ENCODE data around the gene FGF11. TPM values are rescaled to one million over a fixed set of nuclear protein-coding genes. Genes with fewer than 3 reads are reported as not detected.

Gene FGF11
- total and polyA plus RNA-seq, 2 of the 4 experiments (the other 2 are of a cell fraction): 0.18 to 1.1 TPM

DNA sequence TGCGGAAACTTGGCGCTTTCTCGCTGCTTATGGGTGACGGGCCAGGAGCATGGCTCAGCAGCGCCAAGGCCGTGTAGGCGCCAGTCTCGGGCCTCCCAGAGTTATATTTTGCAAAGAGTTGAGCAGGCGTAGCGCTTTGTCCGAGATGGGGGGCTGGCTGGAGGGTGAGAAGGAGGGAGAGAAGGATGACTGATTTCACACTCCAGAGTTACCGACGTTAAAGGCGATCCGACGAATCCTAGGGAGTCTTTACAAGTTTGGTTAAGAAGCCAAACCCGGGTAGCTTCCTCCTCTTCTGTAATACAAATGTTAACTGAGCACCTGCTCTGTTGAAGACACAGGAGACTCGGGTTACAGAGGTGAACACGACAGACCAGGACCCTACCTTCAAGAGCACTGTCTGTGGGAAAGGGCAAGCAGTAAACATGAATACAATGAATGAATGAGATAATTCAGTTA is 45.6 kb downstream of the FGF11 start (continued):
- TF ChIP-seq, protein P1, sequence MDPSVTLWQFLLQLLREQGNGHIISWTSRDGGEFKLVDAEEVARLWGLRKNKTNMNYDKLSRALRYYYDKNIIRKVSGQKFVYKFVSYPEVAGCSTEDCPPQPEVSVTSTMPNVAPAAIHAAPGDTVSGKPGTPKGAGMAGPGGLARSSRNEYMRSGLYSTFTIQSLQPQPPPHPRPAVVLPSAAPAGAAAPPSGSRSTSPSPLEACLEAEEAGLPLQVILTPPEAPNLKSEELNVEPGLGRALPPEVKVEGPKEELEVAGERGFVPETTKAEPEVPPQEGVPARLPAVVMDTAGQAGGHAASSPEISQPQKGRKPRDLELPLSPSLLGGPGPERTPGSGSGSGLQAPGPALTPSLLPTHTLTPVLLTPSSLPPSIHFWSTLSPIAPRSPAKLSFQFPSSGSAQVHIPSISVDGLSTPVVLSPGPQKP (IDR thresholded peaks at IDR 0.05; ENCODE audit: borderline replicate concordance, low read depth, low read length): no peak
- TF ChIP-seq RFX5 (IDR thresholded peaks at IDR 0.05; ENCODE audit: low read depth, low read length): no peak

DNA sequence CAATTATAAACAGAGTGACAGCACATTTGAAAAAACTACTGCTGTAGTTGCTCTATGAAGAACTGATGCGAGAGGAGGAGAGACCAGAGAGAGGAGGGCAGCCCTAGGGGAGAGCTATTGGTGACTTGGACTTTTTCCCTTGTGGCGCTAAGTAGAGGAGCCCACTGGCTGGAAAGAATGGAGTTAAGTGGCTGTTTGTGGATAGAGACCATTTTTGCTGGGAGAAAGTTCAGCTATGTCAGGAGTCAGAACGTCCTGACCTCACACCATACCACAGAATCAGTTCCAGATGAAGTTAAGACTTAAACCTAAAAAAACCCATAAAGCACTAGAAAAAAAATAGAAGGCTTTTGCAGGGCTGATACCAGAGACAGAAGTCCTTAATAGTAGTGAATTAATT is 46.9 kb downstream of the FGF11 start:
- Histone ChIP-seq H3K4me2 (ENCODE audit: low read depth, low read length) (peak overlapping the region; percentile 95), H3K36me3 (ENCODE audit: control insufficient read depth, insufficient read depth, low read length) (peaks cover 5% of the 10 kb centered on the region), H4K20me1 (ENCODE audit: insufficient read depth, low read length) (peaks cover 60% of the 10 kb centered on the region), H3K79me1 (ENCODE audit: low read depth in 1 of 2, low read length in 2 of 2) (peaks cover 0 to 64% of the 10 kb centered on the region in 2 experiments; a peak in 2 of 4 replicates), H3K27ac (ENCODE audit: insufficient read depth, low read length) (peak overlapping the region; percentile 16; the same call in 1 of the 2 replicates), H2AK9ac (replicated peaks; ENCODE audit: low read depth, low read length, poor library complexity) (no peak overlapping the region), H2AFZ (replicated peaks; ENCODE audit: low read length, poor library complexity) (no peak overlapping the region), H4K8ac (ENCODE audit: low read depth in 2 of 2, low read length in 2 of 2) (no peak overlapping the region), H3K9ac (ENCODE audit: low read depth, low read length) (peak overlapping the region; percentile 24; the same call in 1 of the 2 replicates), H3K4me1 (ENCODE audit: control insufficient read depth, insufficient read depth, low read length) (peaks cover 11% of the 10 kb centered on the region), H3K56ac (ENCODE audit: extremely low read depth, insufficient read depth, low read length) (no peak overlapping the region), H2BK120ac (ENCODE audit: low read depth, low read length) (no peak overlapping the region), H3K4ac (ENCODE audit: low read depth, low read length) (no peak overlapping the region), H3K14ac (replicated peaks; ENCODE audit: low read depth, low read length) (peak overlapping the region; percentile 5; the same call in 1 of the 2 replicates), H4K91ac (ENCODE audit: insufficient read depth, low read depth, low read length) (no peak overlapping the region), H3K4me3 (ENCODE audit: insufficient read depth, low read depth, low read length) (peak overlapping the region; percentile 17), H2BK15ac (ENCODE audit: low read depth, low read length) (no peak overlapping the region), H2AK5ac (ENCODE audit: low read depth, low read length) (no peak overlapping the region), H3K9me1 (ENCODE audit: insufficient read depth, low read length) (peaks cover 6% of the 10 kb centered on the region; the same call in 1 of the 2 replicates), H2BK20ac (ENCODE audit: low read depth, low read length) (no peak overlapping the region), H3K23ac (ENCODE audit: low read depth, low read length) (0 out of 2 replicates have a peak overlapping the region, but pooled peaks have one; percentile 10), H3K18ac (ENCODE audit: low read depth, low read length) (no peak overlapping the region), H2BK5ac (ENCODE audit: low read depth, low read length, poor library complexity, severe bottlenecking) (no peak overlapping the region), H4K5ac (ENCODE audit: low read depth, low read length) (no peak overlapping the region), H3K9me3 (ENCODE audit: control insufficient read depth, insufficient read depth, low read length) (no peaks in the 10 kb centered on the region), H3K27me3 (ENCODE audit: control insufficient read depth, insufficient read depth, low read length) (no peaks in the 10 kb centered on the region)
- intact Hi-C loops (cut with micrococcal nuclease): no loop called here
- in situ Hi-C loops (cut with MboI; ENCODE audit: low sequenced_read_pairs): no loop called here
- DNase-seq (peak; percentile 50), ATAC-seq (ENCODE audit: low read depth) (no peak)
- dilution Hi-C loops (cut with HindIII; ENCODE audit: low sequenced_read_pairs, unreplicated experiment): no loop called here
- POLR2A ChIA-PET (ENCODE audit: unreplicated experiment): no interaction called here
- 20% methylated on average over 1 of the region's 3 CpGs; no CpG with 5 or more reads in 1 of the 2 experiments for WGBS, 2 experiments (ENCODE audit: extremely low coverage in 2 of 2, insufficient read length in 1 of 2)
- CTCF ChIA-PET: interaction anchor here (0.7 to 1.2 kb wide), 2 partner anchors 10 to 49 kb away, joined by 3 read pairs; no protein-coding TSS in a partner anchor
- no TSS peak for BruUV-seq (replicated peaks)
- TF ChIP-seq CHD1 (IDR thresholded peaks at IDR 0.05; ENCODE audit: low read depth, low read length): no peak
- TF ChIP-seq SMC3 (IDR thresholded peaks at IDR 0.05; ENCODE audit: low read depth, low read length): no peak
- TF ChIP-seq, protein P2, sequence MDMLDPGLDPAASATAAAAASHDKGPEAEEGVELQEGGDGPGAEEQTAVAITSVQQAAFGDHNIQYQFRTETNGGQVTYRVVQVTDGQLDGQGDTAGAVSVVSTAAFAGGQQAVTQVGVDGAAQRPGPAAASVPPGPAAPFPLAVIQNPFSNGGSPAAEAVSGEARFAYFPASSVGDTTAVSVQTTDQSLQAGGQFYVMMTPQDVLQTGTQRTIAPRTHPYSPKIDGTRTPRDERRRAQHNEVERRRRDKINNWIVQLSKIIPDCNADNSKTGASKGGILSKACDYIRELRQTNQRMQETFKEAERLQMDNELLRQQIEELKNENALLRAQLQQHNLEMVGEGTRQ (IDR thresholded peaks at IDR 0.05; ENCODE audit: low read depth, low read length): no peak
- no peak for TF ChIP-seq MAFK (IDR thresholded peaks at IDR 0.05; ENCODE audit: low read depth, low read length)
- TF ChIP-seq, protein P3, sequence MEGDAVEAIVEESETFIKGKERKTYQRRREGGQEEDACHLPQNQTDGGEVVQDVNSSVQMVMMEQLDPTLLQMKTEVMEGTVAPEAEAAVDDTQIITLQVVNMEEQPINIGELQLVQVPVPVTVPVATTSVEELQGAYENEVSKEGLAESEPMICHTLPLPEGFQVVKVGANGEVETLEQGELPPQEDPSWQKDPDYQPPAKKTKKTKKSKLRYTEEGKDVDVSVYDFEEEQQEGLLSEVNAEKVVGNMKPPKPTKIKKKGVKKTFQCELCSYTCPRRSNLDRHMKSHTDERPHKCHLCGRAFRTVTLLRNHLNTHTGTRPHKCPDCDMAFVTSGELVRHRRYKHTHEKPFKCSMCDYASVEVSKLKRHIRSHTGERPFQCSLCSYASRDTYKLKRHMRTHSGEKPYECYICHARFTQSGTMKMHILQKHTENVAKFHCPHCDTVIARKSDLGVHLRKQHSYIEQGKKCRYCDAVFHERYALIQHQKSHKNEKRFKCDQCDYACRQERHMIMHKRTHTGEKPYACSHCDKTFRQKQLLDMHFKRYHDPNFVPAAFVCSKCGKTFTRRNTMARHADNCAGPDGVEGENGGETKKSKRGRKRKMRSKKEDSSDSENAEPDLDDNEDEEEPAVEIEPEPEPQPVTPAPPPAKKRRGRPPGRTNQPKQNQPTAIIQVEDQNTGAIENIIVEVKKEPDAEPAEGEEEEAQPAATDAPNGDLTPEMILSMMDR (conservative IDR thresholded peaks at IDR 0.05; ENCODE audit: low read depth, low read length): no peak
- TF ChIP-seq RFX5 (IDR thresholded peaks at IDR 0.05; ENCODE audit: low read depth, low read length): no peak
- no peak for TF ChIP-seq FOS (IDR thresholded peaks at IDR 0.05; ENCODE audit: low read depth, low read length)
- TF ChIP-seq MAZ (IDR thresholded peaks at IDR 0.05; ENCODE audit: borderline replicate concordance, low read depth, low read length): no peak
- TF ChIP-seq, protein P1 (IDR thresholded peaks at IDR 0.05; ENCODE audit: borderline replicate concordance, low read depth, low read length): no peak
- no peak for TF ChIP-seq RCOR1 (IDR thresholded peaks at IDR 0.05; ENCODE audit: insufficient replicate concordance, low read length)
